ENCODE measurements around the gene FAM110C.

DNA sequence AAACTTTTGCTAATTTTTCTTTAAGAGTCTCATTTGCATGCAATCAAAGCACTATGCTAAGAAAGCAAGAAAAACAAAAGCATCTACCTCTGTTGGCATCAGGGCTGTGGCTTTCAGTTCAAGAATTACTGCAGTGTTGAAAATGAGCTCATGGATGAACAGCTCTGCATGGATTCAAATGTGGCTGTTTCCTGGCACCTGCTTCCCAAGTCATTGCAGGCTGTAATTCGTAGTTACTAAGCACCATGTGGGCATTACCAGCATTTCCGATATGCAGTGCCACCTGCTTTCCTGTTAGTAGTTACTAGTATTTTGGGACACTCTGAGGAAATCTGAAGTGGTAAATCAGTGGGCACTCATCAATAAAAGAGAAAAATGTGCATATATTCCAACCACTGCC, 37.8 kb upstream of the FAM110C start:
- TF ChIP-seq, protein P1, sequence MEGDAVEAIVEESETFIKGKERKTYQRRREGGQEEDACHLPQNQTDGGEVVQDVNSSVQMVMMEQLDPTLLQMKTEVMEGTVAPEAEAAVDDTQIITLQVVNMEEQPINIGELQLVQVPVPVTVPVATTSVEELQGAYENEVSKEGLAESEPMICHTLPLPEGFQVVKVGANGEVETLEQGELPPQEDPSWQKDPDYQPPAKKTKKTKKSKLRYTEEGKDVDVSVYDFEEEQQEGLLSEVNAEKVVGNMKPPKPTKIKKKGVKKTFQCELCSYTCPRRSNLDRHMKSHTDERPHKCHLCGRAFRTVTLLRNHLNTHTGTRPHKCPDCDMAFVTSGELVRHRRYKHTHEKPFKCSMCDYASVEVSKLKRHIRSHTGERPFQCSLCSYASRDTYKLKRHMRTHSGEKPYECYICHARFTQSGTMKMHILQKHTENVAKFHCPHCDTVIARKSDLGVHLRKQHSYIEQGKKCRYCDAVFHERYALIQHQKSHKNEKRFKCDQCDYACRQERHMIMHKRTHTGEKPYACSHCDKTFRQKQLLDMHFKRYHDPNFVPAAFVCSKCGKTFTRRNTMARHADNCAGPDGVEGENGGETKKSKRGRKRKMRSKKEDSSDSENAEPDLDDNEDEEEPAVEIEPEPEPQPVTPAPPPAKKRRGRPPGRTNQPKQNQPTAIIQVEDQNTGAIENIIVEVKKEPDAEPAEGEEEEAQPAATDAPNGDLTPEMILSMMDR (IDR thresholded peaks at IDR 0.05), result no peak
- no peak for TF ChIP-seq POLR2A (IDR thresholded peaks at IDR 0.05)
